Activated T-cell treated with anti-CD3 and anti-CD28 coated beads for 48 hours (primary cell): ENCODE measurements around the gene TPMT.
A peak's percentile ranks its signal among the peaks of the same experiment; 100 is the strongest.
"Not testable (repeated sequence)": the region's sequence is repeated elsewhere in the genome, so short reads cannot be mapped to it uniquely, and the experiment has no call there.

Source experiments
- DNase-seq: peaks from one replicate; pipeline ENCODE4 v3.0.0-alpha.2; 2020; ENCODE audit warnings: low read depth

The TPMT gene

DNA sequence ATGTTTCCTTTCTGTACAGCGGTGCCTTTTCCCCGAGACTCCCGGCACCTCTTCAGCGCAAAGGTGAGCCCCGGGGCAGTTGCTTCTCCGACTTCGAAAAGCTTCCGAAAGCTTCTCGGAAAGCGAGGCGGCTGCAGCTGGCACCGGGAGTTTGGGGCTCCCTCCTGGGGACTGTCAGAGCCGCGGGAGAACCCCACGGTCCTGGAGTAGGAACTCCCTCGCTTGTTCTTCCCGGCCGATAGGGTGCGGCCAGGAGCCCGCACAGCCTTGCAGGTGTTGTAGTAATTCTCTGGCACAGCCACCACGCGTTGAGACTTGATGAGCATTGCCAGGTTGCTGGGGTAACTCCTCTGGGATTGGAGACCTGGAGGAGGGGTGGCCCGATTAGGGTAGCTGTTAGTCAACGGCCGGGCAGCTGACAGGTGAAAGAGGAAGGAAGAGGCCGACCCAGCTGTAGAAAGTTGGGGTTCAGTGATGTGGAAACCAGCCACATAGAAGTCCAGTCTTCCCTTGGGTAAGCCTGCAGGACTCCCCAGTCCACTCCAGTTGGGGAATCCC, 1.1 kb upstream of the TPMT start:
- peak; percentile 30 for DNase-seq

- DNase-seq, result peak; percentile 97
Measured at GRCh38 chr6:18155150-18155863, 430 bp upstream of the TPMT start, which contains the start of gene KDM1B. TSS of gene KDM1B (plus strand) at chr6:18155422. CDS start at chr6:18159896, 4,474 bp downstream.

DNA sequence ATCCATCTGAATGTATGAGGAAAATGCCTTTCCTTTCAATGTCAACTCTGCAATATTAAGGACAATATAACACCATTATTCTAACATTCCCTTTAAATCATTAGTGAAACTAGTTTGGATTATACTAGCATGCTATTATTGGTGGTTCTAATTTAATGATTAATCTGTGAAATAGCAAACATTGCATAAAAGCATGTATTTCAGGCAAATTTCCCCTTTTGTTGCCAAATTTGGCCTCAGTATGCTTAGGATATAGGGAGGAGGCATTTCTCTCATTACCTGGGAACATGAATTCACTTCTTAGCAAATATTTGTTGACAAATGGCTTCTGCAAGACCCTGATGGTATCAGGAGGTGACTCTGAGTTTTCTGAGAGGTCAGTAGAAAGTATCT, 1.6 kb downstream of the TPMT start:
- DNase-seq, result no peak

- DNase-seq, result no peak
Measured at GRCh38 chr6:18151801-18152200, 3.1 kb downstream of the TPMT start.

DNA sequence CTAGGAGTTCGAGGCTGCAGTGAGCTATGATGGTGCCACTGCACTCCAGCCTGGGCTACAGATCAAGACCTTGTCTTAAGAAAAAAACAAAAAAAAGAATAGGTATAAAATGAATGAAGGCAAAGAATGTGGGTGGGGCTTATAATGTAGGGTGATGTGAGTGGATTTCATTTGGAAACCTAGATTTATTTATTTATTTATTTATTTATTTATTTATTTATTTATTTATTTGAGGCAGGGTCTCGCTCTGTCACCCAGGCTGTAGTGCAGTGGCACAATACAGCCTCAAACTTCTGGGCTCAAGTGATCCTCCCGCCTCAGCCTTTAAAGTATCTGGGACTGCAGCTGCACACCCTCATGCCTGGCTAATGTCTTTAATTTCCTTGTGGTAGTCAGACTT, 3.5 kb downstream of the TPMT start:
- not testable (repeated sequence) for DNase-seq

DNA sequence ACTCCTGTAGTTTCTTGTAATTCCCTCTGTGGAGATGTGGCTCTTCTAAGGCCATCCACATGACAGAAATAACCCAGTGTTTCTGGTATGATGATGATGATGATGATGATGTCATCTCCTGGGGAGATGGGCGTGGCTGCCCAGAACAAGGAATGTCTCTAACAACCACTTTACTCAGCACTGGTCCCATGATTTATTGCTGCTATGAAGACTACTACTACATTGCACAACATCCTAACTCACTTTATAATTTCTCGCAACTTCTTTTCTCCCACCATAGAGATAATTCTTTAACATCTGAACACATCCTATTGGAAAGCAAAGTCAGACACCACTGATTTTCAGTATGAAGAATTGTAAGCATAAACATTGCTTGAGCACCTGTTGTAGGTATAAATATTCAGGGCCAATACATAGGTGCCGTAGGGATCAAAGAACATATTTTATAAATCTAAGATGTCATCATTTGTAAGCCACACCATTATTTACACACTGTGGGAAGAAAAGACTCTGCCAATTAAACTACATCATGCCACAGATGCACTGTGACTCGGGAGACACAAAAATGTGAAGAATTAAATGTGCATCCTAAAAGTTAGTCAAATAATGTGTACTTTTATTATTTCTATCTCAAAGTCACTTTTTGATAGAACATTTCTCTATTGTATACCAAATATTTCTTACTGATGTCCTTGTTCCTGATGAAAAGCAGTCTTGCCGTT, 6.4 kb downstream of the TPMT start:
- DNase-seq, result no peak

GRCh38 chr6:18147616-18148015, 7.3 kb downstream of the TPMT start:
- no peak for DNase-seq

- DNase-seq, result no peak
Measured at GRCh38 chr6:18147160-18147559, 7.7 kb downstream of the TPMT start.

DNA sequence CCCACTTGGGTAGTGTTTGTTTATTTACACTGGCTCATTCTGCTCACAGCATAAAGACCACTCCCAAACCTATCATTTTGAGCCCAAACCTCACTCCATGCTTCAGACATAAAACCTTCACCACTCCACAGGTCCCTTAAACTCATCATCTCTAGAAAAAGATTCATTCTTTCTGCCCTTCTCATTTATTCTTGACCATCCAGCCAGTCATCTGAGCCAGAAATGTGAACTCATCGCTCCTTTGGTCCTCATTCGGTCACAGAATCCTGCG, 12.4 kb downstream of the TPMT start:
- no peak for DNase-seq

- DNase-seq, result no peak
Measured at GRCh38 chr6:18141805-18142590, 12.9 kb downstream of the TPMT start.

GRCh38 chr6:18139935-18140621, 14.8 kb downstream of the TPMT start:
- DNase-seq, result no peak

DNA sequence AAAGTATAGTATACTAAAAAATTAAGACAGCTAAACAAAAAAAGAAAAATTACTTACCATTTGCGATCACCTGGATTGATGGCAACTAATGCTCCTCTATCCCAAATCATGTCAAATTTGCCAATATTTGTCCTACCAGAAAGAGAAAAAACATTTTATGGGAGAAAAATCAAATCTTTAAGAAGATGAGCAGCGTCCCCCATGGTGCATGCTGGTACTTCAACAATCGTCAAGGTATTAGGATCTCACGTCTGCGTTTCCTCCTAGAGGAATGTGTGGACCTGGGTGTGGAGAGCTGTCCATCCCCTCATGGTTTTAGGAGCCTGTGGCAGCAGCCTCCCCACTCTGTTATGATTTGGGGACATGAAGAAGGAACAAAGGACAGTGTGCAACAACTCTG, 16.0 kb downstream of the TPMT start:
- DNase-seq, result no peak

- no peak for DNase-seq
Measured at GRCh38 chr6:18136260-18136659, 18.6 kb downstream of the TPMT start.

DNA sequence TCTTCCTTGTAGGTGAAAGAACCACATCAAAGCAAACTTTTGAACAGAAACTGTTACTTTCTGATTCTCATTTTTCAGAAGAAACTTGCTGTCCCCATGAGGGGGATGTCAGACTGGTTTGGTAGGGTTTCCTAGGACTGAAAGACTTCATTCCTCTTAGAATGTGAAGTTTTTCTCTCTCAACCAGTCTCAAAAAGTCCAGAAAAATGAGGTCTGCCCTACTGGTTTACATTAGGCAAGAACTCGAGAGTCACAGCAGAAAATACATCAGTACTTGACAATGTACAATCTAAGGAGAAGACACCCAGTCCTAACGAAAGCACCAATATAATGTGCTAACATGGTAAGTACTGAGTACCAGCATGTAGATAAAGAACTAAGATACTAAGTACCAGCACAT, 19.7 kb downstream of the TPMT start:
- no peak for DNase-seq

GRCh38 chr6:18132346-18132745, 22.5 kb downstream of the TPMT start:
- no peak for DNase-seq

GRCh38 chr6:18126121-18126520, 28.8 kb downstream of the TPMT start:
- no peak for DNase-seq

DNA sequence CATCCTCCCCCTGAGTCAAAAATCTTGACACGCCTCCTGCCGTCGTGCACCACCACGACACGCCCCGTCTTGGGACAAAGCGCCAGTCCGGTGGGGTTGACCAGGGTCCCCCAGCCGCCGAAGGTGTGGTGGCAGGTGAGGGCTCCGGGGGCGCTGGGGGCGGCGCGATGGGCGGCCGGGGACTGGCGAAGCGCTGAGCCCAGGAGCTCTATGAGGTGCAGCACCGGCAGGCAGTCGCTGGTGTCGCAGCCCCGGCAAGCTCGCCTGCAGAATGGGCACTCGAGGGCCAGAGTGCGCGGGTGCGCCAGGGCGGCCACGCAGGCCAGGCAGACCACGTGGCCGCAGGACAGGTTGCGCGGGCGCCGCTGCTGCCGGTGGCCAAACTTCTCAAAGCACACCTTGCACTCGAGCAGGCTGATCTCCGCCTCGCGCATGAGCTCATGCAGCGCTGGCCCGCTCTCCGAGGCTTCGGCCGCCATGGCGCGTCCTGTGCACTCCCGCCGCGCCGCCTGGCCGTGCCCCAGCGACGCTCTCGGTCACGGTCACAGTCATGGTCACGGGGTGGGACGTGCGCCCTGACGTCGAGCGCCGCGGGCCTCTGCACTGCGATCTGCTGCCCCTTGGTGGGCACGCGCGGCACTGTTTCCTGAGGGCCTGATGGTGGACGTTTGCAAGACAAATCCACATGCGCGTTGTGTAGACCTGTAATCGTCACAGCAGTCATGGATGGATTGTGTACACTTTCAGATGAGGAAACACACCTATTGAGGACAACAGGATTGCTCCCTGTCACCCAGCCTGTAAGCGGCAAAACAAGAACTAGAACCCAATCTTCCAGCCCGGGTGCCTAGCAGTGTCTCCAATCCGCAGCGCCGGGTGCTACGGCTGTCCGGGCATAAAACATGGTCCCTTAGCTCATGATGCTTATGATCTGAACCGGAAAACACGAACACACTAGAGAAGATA, 32.5 kb downstream of the TPMT start, which contains the start of gene NHLRC1:
Gene NHLRC1 (minus strand): TSS at position 550 of the 966 bp plus-strand sequence. CDS start 71 bp downstream, at position 479.
- DNase-seq, result peak; percentile 80

DNA sequence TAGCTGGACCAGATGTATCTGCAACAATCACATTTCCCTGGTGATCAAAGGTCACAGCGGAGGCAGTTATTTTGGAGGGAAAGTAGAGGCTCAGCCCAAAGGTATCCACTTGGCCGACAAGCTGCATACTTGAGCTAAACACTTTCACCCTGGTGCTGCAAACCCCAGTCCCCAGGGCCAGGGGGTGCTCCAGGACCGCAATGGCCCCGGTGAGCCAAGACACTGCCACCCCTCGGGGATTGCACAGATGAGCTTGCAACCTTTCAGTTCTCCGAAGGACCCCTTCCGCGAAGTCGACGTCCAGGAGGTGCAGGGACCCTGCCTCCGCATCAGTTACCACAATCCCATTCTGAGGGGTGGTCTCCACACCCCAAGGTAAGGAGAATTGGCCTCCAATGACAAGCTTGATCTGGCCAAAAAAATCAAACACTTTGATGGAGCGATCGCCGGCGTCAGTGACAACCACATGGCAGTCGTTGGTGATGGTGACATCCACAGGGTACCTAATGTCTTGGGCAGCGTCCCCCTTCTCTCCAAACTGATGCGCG, 33.2 kb downstream of the TPMT start:
- DNase-seq, result no peak

DNA sequence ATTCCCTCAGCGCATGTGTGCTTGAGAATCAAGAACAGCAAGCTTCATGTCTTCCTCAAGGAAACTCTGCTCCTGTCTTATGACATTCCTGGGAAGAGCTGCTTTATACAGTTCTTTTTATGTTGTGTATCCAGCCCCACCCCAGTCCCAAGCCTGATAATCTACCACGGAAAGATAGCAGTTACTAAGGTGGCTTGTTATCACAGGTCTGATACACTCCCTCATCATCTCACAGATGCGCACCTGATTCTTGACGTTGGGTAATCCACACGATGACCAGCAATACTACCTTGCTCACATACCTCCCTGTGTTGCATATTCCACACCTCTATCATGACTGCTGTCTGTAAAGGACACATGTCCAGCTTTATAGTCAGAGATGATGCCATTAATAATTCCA, 35.6 kb downstream of the TPMT start:
- DNase-seq, result no peak

DNA sequence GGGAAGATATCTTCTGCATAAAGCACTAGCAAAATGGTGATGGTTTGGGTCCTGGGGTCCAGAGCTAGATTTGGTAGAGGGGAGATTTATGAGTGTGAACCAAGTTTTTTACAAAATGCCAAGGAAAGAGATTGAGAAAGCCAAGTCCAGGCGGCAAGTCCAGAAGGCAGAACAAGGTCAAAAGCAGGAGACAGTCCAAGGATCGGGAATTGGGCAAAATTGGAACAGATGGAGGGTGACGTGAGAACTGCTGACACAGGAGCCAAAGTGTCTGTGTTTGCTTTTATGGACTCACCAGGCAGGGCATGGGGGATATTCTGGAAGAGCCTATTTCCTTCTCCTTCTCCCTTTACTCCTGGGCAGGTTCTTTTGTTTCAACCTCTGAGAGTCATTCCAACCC, 36.5 kb downstream of the TPMT start:
- no peak for DNase-seq

GRCh38 chr6:18117136-18117535, 37.7 kb downstream of the TPMT start:
- no peak for DNase-seq
